Stomach smooth muscle (tissue), 2 donors: ENCODE results near the gene CACNA2D1.

Experiments used
- H3K27ac ChIP-seq: one replicate; pipeline ENCODE4 v1.7.0; 2013; ENCODE audit warnings: mild to moderate bottlenecking, low read length, inconsistent platforms
- H3K27me3 ChIP-seq, 2 donors: one replicate each; pipeline ENCODE4 v1.7.0; 2013; ENCODE audit warnings: low read length in 2 of 2; ENCODE audit not compliant: insufficient read depth in 2 of 2, control insufficient read depth in 1 of 2
- H3K36me3 ChIP-seq, 2 donors: one replicate each; pipeline ENCODE4 v1.7.0; 2013; ENCODE audit warnings: low read length in 2 of 2; ENCODE audit not compliant: control insufficient read depth in 2 of 2, insufficient read depth in 2 of 2
- H3K4me1 ChIP-seq: one replicate; pipeline ENCODE4 v1.7.0; 2013; ENCODE audit warnings: low read length; ENCODE audit not compliant: control insufficient read depth, insufficient read depth
- H3K4me3 ChIP-seq, 2 donors: one replicate each; pipeline ENCODE4 v1.7.0; 2013; ENCODE audit warnings: low read length in 2 of 2
- H3K9ac ChIP-seq, 2 donors: one replicate each; pipeline ENCODE4 v1.7.0; 2013; ENCODE audit warnings: low read length in 2 of 2, mild to moderate bottlenecking in 1 of 2
- H3K9me3 ChIP-seq, 2 donors: one replicate each; pipeline ENCODE4 v1.7.0; 2013; ENCODE audit warnings: low read length in 2 of 2; ENCODE audit not compliant: control insufficient read depth in 2 of 2
- donor health status: healthy.
- donor health status: Pancreatic carcinoma.

Gene CACNA2D1

GRCh38 chr7:82414389-82414788 lies 29.2 kb downstream of the CACNA2D1 start:
- Histone ChIP-seq H3K4me1 (peaks cover 5% of the 10 kb centered on the region), H3K9me3 (no peaks in the 10 kb centered on the region), H3K27me3 (no peaks in the 10 kb centered on the region), H3K27ac (no peak overlapping the region), H3K9ac (no peak overlapping the region), H3K4me3 (peak overlapping the region in 1 of 2 donors; percentile 4), H3K36me3 (no peaks in the 10 kb centered on the region)

DNA sequence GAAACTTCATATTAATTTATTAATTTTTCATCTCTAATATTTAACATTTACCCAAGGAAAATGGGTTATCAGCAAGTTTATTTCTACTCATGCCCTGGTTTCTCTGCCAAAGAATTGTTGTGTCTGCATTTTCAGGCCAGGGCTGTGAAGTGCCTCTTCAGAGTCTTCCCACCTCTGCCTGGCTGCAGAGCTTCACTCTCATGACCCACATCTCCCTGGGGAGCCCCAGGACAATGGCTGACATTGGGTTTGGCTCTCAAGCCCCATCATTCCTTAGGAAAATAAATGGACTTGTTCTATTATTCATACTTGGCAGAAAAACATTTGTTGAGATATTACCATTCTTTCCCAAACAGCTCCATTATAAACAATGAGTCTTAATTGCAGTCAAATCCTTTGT lies 30.3 kb downstream of the CACNA2D1 start:
- Histone ChIP-seq H3K27ac (no peak overlapping the region), H3K27me3 (no peaks in the 10 kb centered on the region), H3K4me3 (no peak overlapping the region), H3K9ac (no peak overlapping the region), H3K9me3 (no peaks in the 10 kb centered on the region), H3K4me1 (peaks cover 5% of the 10 kb centered on the region), H3K36me3 (no peaks in the 10 kb centered on the region)

GRCh38 chr7:82411732-82412131 lies 31.8 kb downstream of the CACNA2D1 start:
- H3K4me1 ChIP-seq: peaks cover 5% of the 10 kb centered on the region
- H3K9me3 ChIP-seq: no peaks in the 10 kb centered on the region
- H3K9ac ChIP-seq: no peak overlapping the region
- no peak overlapping the region for H3K27ac ChIP-seq
- H3K4me3 ChIP-seq: no peak overlapping the region
- no peaks in the 10 kb centered on the region for H3K27me3 ChIP-seq
- H3K36me3 ChIP-seq: no peaks in the 10 kb centered on the region

- H3K9me3 ChIP-seq: no peaks in the 10 kb centered on the region
- peak overlapping the region; percentile 63 to 71 for H3K4me3 ChIP-seq
- peak overlapping the region; percentile 6 to 68 for H3K9ac ChIP-seq
- no peaks in the 10 kb centered on the region for H3K36me3 ChIP-seq
- H3K27ac ChIP-seq: peak overlapping the region; percentile 25
- peaks cover 5% of the 10 kb centered on the region for H3K4me1 ChIP-seq
- no peaks in the 10 kb centered on the region for H3K27me3 ChIP-seq
Measured at GRCh38 chr7:82410461-82410860, 33.1 kb downstream of the CACNA2D1 start.

GRCh38 chr7:82406937-82407336 lies 36.6 kb downstream of the CACNA2D1 start:
- Histone ChIP-seq H3K27ac (no peak overlapping the region), H3K27me3 (no peaks in the 10 kb centered on the region), H3K9ac (no peak overlapping the region), H3K4me3 (no peak overlapping the region), H3K9me3 (no peaks in the 10 kb centered on the region), H3K4me1 (no peaks in the 10 kb centered on the region), H3K36me3 (peaks cover 0 to 2% of the 10 kb centered on the region in 2 donors)

DNA sequence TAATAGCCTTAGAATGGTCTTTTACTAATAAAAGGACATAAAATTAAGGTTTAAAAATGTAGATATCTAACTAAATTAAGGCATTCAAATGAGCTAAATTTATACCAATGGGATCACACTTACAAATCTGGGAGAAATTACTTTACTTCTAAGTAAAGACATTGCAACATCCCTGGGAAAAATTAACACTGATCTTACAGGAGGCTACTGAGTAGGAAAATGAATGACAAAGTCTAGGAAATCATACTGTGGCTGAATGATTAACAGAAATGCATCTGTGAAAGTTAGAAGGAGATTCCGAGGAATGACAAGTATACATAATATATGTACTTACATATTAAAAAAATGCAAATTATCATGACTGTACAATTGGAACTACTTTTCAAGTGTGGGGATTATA lies 38.3 kb downstream of the CACNA2D1 start:
- H3K27me3 ChIP-seq: no peaks in the 10 kb centered on the region
- H3K4me1 ChIP-seq: no peaks in the 10 kb centered on the region
- no peak overlapping the region for H3K4me3 ChIP-seq
- no peak overlapping the region for H3K27ac ChIP-seq
- H3K9me3 ChIP-seq: no peaks in the 10 kb centered on the region
- no peak overlapping the region for H3K9ac ChIP-seq
- H3K36me3 ChIP-seq: peaks cover 0 to 2% of the 10 kb centered on the region in 2 donors

GRCh38 chr7:82404652-82405051 lies 38.9 kb downstream of the CACNA2D1 start:
- Histone ChIP-seq H3K4me3 (no peak overlapping the region), H3K36me3 (peaks cover 0 to 2% of the 10 kb centered on the region in 2 donors), H3K27me3 (no peaks in the 10 kb centered on the region), H3K4me1 (no peaks in the 10 kb centered on the region), H3K9ac (no peak overlapping the region), H3K9me3 (no peaks in the 10 kb centered on the region), H3K27ac (no peak overlapping the region)

DNA sequence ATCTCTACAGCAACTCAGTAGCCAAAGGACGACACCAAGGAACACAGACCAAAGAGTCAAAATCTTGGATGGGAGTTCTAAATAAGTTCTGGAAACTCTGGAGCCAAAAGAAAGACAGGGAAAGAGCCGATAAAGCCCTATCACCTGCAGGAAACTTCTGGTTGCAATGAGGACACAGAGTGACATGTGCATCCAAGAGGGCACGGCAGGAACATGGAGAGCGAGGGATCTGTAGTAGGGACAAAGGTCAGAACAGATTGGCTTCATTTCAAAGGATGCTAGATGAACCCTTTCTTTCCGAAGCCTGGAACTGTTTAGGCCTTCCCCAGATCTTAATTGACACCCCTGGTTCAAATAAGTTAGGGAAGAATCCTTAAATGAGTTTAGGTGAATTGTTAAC lies 39.5 kb downstream of the CACNA2D1 start:
- no peaks in the 10 kb centered on the region for H3K27me3 ChIP-seq
- H3K9ac ChIP-seq: no peak overlapping the region
- peaks cover 0 to 2% of the 10 kb centered on the region in 2 donors for H3K36me3 ChIP-seq
- no peak overlapping the region for H3K27ac ChIP-seq
- H3K4me3 ChIP-seq: no peak overlapping the region
- no peaks in the 10 kb centered on the region for H3K9me3 ChIP-seq
- H3K4me1 ChIP-seq: no peaks in the 10 kb centered on the region

- Histone ChIP-seq H3K4me1 (no peaks in the 10 kb centered on the region), H3K36me3 (no peaks in the 10 kb centered on the region), H3K9me3 (no peaks in the 10 kb centered on the region), H3K4me3 (no peak overlapping the region), H3K9ac (no peak overlapping the region), H3K27ac (no peak overlapping the region), H3K27me3 (no peaks in the 10 kb centered on the region)
Measured at GRCh38 chr7:82397879-82398524, 45.6 kb downstream of the CACNA2D1 start.

DNA sequence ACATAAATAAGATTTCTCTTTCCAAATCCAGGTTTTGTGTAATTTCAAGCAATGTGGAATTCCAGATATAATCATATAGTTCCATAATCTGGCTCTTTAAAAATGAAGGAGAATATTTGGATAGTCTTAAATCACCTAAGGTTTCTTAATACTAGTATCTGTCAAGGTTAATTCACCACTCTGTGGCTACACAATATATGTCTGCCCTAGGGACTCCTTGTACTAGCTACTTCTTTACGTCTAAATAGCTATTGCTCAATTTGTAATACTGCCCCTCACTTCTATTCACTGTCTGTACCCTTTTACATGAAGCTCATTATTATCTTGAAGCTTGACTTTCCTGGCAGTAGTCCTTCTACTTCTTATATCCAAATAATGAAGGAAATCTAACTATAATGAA lies 47.2 kb downstream of the CACNA2D1 start:
- Histone ChIP-seq H3K4me1 (no peaks in the 10 kb centered on the region), H3K4me3 (no peak overlapping the region), H3K36me3 (no peaks in the 10 kb centered on the region), H3K27me3 (no peaks in the 10 kb centered on the region), H3K9ac (no peak overlapping the region), H3K27ac (no peak overlapping the region), H3K9me3 (no peaks in the 10 kb centered on the region)

DNA sequence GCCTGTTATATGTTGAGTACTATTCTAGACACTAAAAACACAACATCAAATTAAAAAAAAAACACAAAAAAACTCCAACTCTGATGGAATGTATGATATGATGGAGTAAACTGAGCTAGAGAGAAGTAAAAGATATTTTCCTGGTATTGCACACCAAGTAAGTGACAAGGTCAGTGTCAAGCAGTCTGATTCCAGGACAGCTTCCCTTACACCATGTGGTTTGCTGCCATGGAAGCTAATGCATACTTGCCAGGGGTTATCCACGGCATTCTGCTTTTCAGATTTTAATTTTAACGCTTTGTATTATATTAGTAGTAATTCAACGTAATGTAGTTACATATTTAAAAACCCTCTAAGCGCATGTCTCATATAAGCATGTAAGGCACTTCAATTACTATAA lies 48.4 kb downstream of the CACNA2D1 start:
- Histone ChIP-seq H3K9me3 (no peaks in the 10 kb centered on the region), H3K9ac (no peak overlapping the region), H3K36me3 (no peaks in the 10 kb centered on the region), H3K4me3 (no peak overlapping the region), H3K4me1 (no peaks in the 10 kb centered on the region), H3K27me3 (no peaks in the 10 kb centered on the region), H3K27ac (no peak overlapping the region)
